Measurements from ENCODE around the gene ELF3. TPM values are rescaled to one million over a fixed set of nuclear protein-coding genes. Genes with fewer than 3 reads are reported as not detected.
A peak's percentile ranks its signal among the peaks of the same experiment; 100 is the strongest.
"Not testable (repeated sequence)": the region's sequence is repeated elsewhere in the genome, so short reads cannot be mapped to it uniquely, and the experiment has no call there.

Gene ELF3
- 10 to 100 TPM; 39.6 to 57.1 (median 42.8) TPM for polyA plus RNA-seq (ENCODE audit: insufficient read length in 3 of 3)

DNA sequence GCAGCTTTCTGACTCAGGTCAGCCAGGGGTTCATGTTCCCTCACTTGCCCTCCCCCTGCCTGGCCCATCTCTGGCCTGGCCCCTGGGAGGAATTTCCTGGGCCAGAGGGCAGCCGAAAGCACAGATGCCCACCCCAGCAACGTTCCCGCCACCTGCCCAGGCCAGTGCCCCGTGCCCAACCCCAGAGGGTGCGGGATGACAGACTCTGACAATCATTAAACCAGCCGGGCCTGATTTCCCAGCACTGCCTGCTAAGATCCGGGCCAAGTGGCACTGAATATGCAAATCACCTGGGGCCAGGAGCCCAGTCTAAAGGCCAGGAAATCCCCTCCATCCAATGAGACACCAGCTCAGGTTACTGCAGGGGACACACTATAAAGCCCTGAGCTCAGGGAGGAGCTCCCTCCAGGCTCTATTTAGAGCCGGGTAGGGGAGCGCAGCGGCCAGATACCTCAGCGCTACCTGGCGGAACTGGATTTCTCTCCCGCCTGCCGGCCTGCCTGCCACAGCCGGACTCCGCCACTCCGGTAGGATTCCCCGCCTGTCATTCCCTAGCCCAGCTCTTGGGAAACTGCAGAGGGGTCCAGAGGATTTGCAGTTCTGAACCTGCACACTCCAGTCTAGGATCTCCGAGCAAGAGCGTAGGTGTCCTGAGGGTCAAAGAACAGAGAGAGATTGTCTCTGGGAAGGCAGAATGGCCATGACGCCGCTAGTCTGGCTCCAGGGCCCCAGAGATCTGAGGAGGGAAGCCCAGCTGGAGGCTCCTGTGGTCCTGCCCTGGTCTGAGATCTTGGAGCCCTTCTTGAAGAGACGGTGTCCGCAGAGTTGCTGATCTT is at the start of gene ELF3:
ELF3 (plus strand) TSS at position 408 of the 836 bp plus-strand sequence. CDS start 550 bp downstream, outside the sequence.
- DNase-seq (ENCODE audit: low read depth in 3 of 3, low spot score in 2 of 3), result peak; percentile 62 to 83 (median 83)

- DNase-seq (ENCODE audit: low read depth in 3 of 3, low spot score in 2 of 3), result not testable (repeated sequence)
These were observed 48.0 kb upstream of the ELF3 start for GRCh38 chr1:201962382-201962781.

DNA sequence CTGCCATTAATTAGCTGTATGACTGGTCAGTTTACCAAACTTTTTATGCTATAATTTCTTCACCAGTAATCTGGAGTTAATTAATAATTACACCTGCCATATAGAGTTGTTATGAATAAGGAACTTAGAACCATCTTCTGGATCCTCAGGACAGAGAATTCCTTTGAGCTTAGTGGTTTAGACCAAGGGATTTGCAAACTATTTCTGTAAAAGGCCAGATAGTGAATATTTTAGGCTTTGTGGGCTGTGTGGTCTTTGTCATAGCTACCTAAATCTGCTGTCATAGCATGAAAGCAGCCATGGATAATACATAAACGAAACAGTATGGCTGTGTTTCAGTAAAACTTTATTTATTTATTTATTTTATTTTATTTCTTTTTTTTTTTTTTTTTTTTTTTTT is 46.1 kb upstream of the ELF3 start:
- DNase-seq (ENCODE audit: low read depth in 3 of 3, low spot score in 2 of 3), result no peak

DNA sequence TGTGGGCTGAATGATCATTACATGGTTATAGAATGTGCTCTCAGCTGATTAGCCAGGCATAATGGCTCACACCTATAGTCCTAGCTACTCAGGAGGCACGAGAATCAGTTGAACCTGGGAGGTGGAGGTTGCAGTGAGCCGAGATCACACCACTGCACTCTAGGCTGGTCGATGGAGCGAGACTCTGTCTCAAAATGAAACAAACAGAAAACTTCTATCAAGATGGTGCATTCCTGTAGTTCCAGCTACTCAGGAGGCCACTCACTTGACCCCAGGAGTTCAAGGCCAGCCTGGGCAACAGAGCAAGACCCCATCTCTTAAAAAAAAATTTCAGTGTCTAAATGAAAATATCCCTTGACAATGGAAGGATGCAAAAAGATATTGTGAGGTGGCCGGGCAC is 44.2 kb upstream of the ELF3 start:
- no peak for DNase-seq (ENCODE audit: low read depth in 3 of 3, low spot score in 2 of 3)

DNA sequence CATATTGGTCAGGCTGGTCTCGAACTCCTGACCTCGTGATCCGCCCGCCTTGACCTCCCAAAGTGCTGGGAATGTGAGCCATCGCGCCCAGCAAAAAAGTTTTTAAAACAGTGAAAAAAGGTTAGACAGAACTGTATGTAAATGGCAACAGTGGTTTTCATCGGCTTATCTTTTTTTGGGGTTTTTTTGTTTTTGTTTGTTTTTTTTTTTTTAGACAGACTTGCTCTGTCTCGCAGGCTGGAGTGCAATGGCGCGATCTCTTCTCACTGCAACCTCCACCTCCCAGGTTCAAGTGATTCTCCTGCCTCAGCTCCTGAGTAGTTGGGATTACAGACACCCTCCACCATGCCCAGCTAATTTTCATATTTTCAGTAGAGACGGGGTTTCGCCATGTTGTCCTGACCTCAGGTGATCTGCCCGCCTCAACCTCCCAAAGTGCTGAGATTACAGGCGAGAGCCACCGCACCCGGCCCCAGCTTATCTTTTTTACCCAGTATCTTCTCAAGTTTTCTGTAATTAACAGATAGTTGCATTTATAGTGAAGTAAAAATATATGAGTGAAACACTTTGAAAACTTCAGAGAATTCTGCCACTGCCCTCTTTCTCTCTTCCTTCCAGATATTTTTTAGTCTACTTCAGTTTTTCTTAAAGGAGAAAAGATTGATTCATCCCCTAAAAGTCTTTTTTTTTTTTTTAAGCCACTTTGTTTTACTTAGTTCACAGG is 42.0 kb upstream of the ELF3 start:
- no peak for DNase-seq (ENCODE audit: low read depth in 3 of 3, low spot score in 2 of 3)

DNA sequence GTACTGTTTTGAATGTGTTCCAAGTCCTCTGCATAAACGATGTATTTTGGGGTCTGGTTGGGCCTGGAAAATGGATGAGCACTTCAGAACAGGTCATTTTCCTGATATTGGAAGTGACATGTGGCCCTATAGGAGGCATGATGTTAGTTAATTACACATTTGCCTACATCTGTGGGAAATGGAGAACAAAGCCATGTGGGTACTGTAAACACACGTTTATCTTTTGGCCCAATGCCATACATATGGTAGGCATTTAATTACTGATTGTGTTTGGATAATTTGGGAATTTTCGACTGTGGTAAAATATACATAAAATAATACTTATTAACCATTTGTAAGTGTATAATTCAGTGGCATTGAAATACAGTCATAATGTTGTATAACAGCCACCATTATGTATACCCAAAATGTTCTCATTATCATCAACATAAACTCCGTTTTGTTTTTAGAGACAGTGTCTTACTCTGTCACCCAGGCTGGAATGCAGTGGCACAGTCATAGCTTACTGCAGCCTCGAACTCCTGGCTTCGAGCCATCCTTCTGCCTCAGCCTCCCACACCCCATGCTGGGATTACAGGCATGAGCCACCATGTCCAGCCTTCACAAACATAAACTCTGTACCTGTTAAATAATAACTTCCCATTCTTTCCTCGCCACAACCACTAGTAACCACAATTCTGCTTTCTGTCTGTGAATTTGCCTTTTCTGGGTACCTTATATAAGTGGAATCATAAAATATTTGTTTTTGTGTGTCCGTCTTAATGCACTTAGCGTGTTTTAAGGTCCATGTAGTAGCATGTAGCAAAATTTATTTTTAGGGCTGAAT is 39.8 kb upstream of the ELF3 start:
- no peak for DNase-seq (ENCODE audit: low read depth in 3 of 3, low spot score in 2 of 3)

DNA sequence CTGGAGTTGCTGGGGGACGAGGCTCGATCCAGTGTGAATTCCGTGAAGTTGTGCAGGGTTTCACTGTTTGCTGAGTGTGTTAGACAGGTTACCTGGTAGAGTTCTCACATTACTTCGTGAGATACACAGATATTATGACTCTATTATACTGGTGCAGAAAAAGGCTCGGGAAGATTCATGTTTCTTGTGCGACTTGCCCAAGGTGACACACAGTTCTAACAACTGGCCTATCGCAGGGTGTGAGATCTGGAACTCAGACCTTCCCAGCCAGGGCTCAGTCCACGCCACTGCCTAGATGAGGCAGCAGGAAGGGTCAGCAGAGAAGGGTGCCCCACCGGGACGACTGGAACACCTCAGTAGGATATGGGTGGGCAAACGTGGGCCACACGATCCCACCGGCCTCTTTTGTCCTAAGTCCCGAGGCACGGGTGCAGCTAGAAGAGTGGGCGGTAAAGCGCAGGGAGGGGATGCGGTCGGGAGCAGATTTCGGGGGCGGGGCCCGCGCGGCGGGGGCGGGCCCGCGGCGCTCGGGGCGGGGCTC is 28.2 kb upstream of the ELF3 start:
- DNase-seq (ENCODE audit: low read depth in 3 of 3, low spot score in 2 of 3), result peak in 2 of 3 donors; percentile 41 to 47

DNA sequence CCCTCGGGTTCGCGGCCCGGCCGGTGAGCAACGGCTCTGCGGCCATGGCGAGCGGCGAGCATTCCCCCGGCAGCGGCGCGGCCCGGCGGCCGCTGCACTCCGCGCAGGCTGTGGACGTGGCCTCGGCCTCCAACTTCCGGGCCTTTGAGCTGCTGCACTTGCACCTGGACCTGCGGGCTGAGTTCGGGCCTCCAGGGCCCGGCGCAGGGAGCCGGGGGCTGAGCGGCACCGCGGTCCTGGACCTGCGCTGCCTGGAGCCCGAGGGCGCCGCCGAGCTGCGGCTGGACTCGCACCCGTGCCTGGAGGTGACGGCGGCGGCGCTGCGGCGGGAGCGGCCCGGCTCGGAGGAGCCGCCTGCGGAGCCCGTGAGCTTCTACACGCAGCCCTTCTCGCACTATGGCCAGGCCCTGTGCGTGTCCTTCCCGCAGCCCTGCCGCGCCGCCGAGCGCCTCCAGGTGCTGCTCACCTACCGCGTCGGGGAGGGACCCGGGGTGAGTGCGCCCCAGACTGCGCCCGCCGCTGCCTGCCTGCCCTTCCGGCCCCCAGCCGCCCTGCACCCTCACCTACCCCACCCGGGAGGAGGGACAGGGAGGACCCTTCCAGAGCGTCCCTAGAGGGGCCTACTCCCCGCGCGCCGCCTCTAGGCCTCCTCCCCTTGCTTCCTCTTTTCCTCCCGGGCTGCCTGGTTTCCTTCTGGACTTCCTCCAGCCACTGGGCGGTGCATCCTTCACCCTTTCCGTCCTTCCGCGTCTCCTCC is 27.6 kb upstream of the ELF3 start, which contains the start of gene RNPEP:
RNPEP (plus strand) TSS at position 26 of the 757 bp plus-strand sequence; CDS start at position 45, 19 bp downstream.
- peak in 2 of 3 donors; percentile 45 to 49 for DNase-seq (ENCODE audit: low read depth in 3 of 3, low spot score in 2 of 3)

DNA sequence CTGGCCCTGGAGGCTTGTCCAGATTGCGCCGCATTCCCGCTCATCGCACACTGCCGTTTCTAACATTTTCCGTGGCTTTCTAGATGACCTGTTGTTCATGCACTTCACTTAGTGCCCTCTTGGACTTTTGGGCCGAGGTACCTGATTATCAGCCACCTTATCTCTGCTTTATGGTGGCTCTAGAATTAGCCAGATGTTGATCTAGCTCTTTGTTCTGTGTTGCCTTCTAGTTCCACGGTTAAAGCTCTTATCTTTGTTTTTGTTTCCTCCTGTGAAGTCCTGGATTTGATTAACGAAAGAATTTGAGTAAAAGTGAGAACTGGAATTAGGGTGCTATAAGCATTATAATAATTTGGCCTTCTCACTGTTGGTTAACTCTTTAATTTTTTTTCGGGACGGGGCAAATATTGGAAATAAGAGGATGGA is 27.0 kb upstream of the ELF3 start:
- no peak for DNase-seq (ENCODE audit: low read depth in 3 of 3, low spot score in 2 of 3)

DNA sequence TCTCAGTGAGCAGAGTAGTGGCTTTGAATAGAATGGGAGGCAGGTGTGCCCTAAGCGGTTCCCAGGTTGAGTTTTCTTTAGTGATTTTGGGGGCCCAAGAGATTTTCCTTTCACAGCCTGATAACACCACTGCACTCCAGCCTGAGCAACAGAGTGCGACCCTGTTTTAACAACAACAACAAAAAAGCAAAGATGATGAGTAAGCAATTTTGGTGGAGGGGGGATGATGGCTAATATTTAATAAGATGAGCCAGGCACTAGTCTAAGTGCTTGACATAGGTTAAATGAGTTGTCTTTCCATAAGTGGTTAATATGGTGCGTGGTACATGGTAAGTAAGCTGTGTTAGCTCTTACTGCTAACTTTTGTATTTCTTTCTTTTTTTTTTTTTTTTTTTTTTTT is 25.9 kb upstream of the ELF3 start:
- no peak for DNase-seq (ENCODE audit: low read depth in 3 of 3, low spot score in 2 of 3)

- no peak for DNase-seq (ENCODE audit: low read depth in 3 of 3, low spot score in 2 of 3)
These were observed 25.0 kb upstream of the ELF3 start for GRCh38 chr1:201985355-201985754.

GRCh38 chr1:201988601-201989000 is 21.8 kb upstream of the ELF3 start:
- DNase-seq (ENCODE audit: low read depth in 3 of 3, low spot score in 2 of 3), result no peak

DNA sequence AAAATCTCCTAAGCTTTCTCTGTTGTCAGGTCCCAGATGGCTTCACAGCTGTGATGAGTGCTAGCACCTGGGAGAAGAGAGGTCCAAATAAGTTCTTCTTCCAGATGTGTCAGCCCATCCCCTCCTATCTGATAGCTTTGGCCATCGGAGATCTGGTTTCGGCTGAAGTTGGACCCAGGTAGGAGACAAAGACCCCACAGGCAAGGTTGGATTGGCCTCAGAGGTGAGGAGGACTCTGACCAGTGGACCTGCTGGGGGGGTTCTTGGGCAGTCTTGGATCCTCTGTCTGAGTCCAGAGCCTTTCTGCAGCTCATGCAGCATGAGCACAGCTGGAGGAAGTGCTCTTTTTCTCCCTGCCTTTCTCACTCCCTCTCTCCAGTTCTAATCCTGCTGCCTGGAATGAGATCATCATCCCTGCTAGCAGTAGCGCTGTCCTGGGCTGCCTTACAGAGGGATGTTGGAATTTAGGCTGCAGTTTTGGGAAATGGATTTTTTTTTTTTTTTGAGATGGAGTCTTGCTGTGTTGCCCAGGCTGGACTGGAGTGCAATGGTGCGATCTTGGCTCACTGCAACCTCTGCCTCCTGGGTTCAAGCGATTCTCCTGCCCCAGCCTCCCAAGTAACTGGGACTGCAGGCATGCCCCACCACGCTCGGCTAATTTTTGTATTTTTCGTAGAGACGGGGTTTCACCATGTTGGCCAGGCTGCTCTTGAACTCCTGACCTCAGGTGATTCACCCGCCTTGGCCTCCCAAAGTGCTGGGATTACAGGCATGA is 20.8 kb upstream of the ELF3 start:
- no peak for DNase-seq (ENCODE audit: low read depth in 3 of 3, low spot score in 2 of 3)

DNA sequence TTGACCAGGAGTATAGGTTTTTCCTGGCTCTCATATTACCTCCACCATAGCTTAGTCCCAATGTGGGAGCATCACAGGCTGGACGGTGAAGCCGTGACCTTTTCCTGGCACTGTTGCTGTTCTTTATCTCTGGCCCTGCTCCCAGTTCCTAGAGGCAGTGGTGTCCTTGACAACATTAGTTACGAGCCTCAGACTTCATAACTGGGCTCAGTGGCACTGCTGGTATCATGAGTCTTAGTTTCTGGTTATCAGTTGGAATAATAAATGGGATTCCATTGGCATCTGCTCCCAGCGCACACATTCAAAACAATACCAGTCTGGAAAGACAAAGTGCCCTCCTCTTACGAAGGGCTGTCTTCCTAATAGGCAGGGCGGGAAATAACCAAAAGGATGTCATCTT is 20.0 kb upstream of the ELF3 start:
- DNase-seq (ENCODE audit: low read depth in 3 of 3, low spot score in 2 of 3), result no peak

- DNase-seq (ENCODE audit: low read depth in 3 of 3, low spot score in 2 of 3), result no peak
These were observed 10.7 kb upstream of the ELF3 start for GRCh38 chr1:201999625-202000238.

- DNase-seq (ENCODE audit: low read depth in 3 of 3, low spot score in 2 of 3), result no peak
These were observed 7.9 kb upstream of the ELF3 start for GRCh38 chr1:202002507-202002906.

GRCh38 chr1:202004711-202005110 is 5.7 kb upstream of the ELF3 start:
- DNase-seq (ENCODE audit: low read depth in 3 of 3, low spot score in 2 of 3), result no peak

DNA sequence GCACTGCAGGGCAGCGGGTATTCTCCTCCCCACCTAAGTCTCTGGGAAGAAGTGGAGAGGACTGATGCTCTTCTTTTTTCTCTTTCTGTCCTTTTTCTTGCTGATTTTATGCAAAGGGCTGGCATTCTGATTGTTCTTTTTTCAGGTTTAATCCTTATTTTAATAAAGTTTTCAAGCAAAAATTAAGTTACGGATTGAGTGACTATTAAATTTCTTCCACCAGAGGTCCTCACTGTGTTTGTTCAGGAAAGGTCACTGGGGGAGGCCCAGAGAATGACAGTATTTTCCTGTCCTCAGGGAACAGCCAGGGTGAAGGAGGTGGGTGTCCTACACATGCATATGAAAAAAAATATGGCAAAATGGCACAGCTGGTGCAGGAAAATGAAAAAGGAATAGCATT is 4.4 kb upstream of the ELF3 start:
- DNase-seq (ENCODE audit: low read depth in 3 of 3, low spot score in 2 of 3), result no peak

DNA sequence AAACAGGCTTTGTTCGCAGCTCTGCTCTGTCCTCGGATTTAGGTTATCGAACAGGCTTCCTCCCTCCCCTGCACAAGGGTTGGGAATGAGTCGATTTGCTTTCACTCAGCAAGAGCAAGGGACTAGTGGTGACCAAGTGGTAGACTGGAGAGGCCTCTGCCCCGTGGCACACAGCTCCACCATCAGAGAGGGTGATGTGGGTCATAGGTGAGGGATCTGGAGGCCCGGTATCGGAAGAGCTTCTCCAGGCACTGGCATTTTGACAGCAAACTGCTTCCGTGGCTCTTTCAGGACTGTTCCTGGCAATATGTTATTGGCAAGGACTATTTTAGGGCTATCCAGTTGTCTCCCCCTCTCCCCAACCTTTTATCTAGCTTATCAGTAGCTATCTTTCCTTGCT is 3.1 kb upstream of the ELF3 start:
- DNase-seq (ENCODE audit: low read depth in 3 of 3, low spot score in 2 of 3), result no peak

Data from right renal cortex interstitium (tissue), 3 donors.